ENCODE results near the gene TTN.

Gene TTN

DNA sequence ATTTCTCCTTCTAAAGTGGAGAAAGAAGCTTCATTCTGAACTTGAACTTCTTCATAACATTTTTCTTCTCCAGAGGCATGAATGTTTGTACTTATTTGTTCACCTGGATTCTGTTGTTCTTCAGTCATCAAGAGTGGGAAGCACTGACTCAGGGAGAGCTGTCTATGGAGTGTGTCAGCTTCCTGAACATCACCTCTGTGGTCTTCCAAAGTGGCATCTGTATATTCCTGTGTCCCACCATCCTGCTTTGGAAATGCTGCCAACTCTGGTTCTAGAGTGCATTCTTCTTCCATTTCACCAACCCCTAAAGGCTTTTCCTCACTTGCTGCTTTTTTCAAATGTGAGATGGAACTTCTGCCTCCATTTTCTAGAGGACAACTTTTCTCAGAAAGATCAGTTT lies 59.5 kb downstream of the TTN start:
- Histone ChIP-seq H3K4me3 (ENCODE audit: insufficient read length, low read depth) (no peak overlapping the region), H3K4me1 (ENCODE audit: insufficient read depth, insufficient read length) (no peaks in the 10 kb centered on the region), H3K27me3 (ENCODE audit: insufficient read depth, insufficient read length) (no peaks in the 10 kb centered on the region), H3K36me3 (ENCODE audit: insufficient read depth, insufficient read length, low read length) (no peaks in the 10 kb centered on the region), H3K9me3 (ENCODE audit: insufficient read depth, low read length) (no peaks in the 10 kb centered on the region), H3K9ac (ENCODE audit: insufficient read length, low read depth) (no peak overlapping the region)
- DNase-seq (ENCODE audit: low read depth, low spot score) = no peak
- no peak for TF ChIP-seq ZNF274 (IDR thresholded peaks at IDR 0.05; ENCODE audit: low read depth, low read length)
- TF ChIP-seq YY1 (IDR thresholded peaks at IDR 0.05; ENCODE audit: insufficient read depth, insufficient read length) = no peak
- TF ChIP-seq SUZ12 (IDR thresholded peaks at IDR 0.05; ENCODE audit: extremely low read depth, insufficient read depth, insufficient read length) = no peak

DNA sequence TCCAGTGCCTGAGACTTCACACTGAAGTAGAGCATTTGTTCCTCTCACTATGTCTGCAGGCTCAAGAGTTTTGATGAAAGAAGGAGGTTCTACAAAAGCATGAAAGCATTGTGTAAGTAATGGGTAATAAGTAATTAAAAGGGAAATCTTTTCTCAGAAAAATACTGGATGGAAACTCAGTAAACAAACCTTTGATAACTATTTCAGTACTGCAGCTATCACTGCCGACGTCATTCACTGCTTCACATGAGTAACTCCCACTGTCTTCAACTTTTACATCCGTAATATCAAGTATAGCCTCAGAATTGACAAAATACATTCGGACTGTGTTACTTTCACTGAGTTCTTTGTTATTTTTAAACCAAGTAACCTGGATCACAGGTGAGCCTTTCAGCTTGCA lies 72.7 kb downstream of the TTN start:
- TF ChIP-seq SUZ12 (IDR thresholded peaks at IDR 0.05; ENCODE audit: extremely low read depth, insufficient read depth, insufficient read length) = no peak
- no peak for TF ChIP-seq YY1 (IDR thresholded peaks at IDR 0.05; ENCODE audit: insufficient read depth, insufficient read length)
- TF ChIP-seq ZNF274 (IDR thresholded peaks at IDR 0.05; ENCODE audit: low read depth, low read length) = no peak
- Histone ChIP-seq H3K9me3 (ENCODE audit: insufficient read depth, low read length) (no peaks in the 10 kb centered on the region), H3K4me1 (ENCODE audit: insufficient read depth, insufficient read length) (no peaks in the 10 kb centered on the region), H3K9ac (ENCODE audit: insufficient read length, low read depth) (no peak overlapping the region), H3K27me3 (ENCODE audit: insufficient read depth, insufficient read length) (no peaks in the 10 kb centered on the region), H3K4me3 (ENCODE audit: insufficient read length, low read depth) (no peak overlapping the region), H3K36me3 (ENCODE audit: insufficient read depth, insufficient read length, low read length) (no peaks in the 10 kb centered on the region)
- no peak for DNase-seq (ENCODE audit: low read depth, low spot score)

DNA sequence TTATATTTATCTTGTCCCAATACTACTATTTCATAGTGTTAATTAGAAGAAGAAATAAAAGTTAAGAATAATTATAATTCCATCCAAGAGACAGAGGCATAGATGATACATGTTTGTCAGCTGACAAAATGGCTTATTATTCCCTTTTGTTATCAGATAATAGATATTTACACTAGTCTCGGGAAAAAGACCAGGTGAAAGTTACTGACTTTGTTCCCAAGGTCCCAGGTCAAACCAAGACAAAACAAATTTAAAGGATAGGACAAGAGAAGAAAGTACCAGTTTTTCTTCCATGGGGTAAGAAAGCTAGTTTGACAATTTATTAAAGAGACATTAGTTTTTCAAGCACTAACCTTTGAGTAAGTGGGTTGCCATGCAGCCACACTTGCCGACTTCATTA lies 73.2 kb downstream of the TTN start:
- DNase-seq (ENCODE audit: low read depth, low spot score) = no peak
- no peak overlapping the region for H3K4me3 ChIP-seq (ENCODE audit: insufficient read length, low read depth)
- no peaks in the 10 kb centered on the region for H3K27me3 ChIP-seq (ENCODE audit: insufficient read depth, insufficient read length)
- TF ChIP-seq YY1 (IDR thresholded peaks at IDR 0.05; ENCODE audit: insufficient read depth, insufficient read length) (no peak), ZNF274 (IDR thresholded peaks at IDR 0.05; ENCODE audit: low read depth, low read length) (no peak), SUZ12 (IDR thresholded peaks at IDR 0.05; ENCODE audit: extremely low read depth, insufficient read depth, insufficient read length) (no peak)
- H3K9me3 ChIP-seq (ENCODE audit: insufficient read depth, low read length) = no peaks in the 10 kb centered on the region
- no peak overlapping the region for H3K9ac ChIP-seq (ENCODE audit: insufficient read length, low read depth)
- H3K4me1 ChIP-seq (ENCODE audit: insufficient read depth, insufficient read length) = no peaks in the 10 kb centered on the region
- H3K36me3 ChIP-seq (ENCODE audit: insufficient read depth, insufficient read length, low read length) = no peaks in the 10 kb centered on the region

DNA sequence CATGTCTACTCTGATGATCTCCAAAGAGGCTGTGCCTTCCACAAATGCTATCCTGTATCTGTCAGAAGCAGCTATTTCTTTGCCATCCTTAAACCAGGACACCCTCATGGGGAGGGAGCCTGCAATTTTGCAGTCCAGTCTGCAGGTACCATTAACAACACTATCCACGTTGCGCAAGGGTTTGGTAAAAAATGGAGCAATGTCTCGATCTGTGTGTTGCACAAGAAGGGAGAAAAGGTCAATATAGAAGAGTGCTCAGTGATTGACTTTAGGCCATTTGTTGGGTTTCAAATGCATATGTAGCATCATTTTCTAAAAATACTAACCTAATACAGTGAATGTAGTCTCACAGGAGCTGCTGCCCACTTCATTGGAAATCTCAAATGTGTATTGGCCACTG lies 74.3 kb downstream of the TTN start:
- Histone ChIP-seq H3K9me3 (ENCODE audit: insufficient read depth, low read length) (no peaks in the 10 kb centered on the region), H3K4me1 (ENCODE audit: insufficient read depth, insufficient read length) (no peaks in the 10 kb centered on the region), H3K4me3 (ENCODE audit: insufficient read length, low read depth) (no peak overlapping the region), H3K36me3 (ENCODE audit: insufficient read depth, insufficient read length, low read length) (no peaks in the 10 kb centered on the region), H3K9ac (ENCODE audit: insufficient read length, low read depth) (no peak overlapping the region), H3K27me3 (ENCODE audit: insufficient read depth, insufficient read length) (no peaks in the 10 kb centered on the region)
- TF ChIP-seq YY1 (IDR thresholded peaks at IDR 0.05; ENCODE audit: insufficient read depth, insufficient read length) = no peak
- no peak for TF ChIP-seq ZNF274 (IDR thresholded peaks at IDR 0.05; ENCODE audit: low read depth, low read length)
- TF ChIP-seq SUZ12 (IDR thresholded peaks at IDR 0.05; ENCODE audit: extremely low read depth, insufficient read depth, insufficient read length) = no peak
- no peak for DNase-seq (ENCODE audit: low read depth, low spot score)

DNA sequence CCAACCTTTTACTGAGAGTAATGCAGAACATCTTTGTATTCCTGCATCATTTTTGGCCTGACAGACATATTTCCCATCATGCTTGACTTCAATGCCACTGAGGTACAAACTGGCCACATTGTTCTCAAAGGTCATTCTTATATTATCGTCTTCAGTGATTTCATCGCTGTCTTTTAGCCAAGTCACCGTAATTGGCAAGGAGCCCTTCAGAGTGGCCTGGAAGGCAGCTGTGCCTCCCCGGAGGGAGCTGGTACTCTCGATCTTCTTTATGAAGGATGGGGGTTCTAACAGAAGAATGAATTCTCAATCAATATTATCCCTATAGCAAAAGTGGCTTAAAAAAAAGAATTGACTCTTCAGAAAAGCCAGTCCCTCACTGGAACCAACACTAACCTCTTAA lies 75.9 kb downstream of the TTN start:
- Histone ChIP-seq H3K4me3 (ENCODE audit: insufficient read length, low read depth) (no peak overlapping the region), H3K9ac (ENCODE audit: insufficient read length, low read depth) (no peak overlapping the region), H3K36me3 (ENCODE audit: insufficient read depth, insufficient read length, low read length) (no peaks in the 10 kb centered on the region), H3K4me1 (ENCODE audit: insufficient read depth, insufficient read length) (no peaks in the 10 kb centered on the region), H3K9me3 (ENCODE audit: insufficient read depth, low read length) (no peaks in the 10 kb centered on the region), H3K27me3 (ENCODE audit: insufficient read depth, insufficient read length) (no peaks in the 10 kb centered on the region)
- no peak for TF ChIP-seq ZNF274 (IDR thresholded peaks at IDR 0.05; ENCODE audit: low read depth, low read length)
- TF ChIP-seq SUZ12 (IDR thresholded peaks at IDR 0.05; ENCODE audit: extremely low read depth, insufficient read depth, insufficient read length) = no peak
- TF ChIP-seq YY1 (IDR thresholded peaks at IDR 0.05; ENCODE audit: insufficient read depth, insufficient read length) = no peak
- no peak for DNase-seq (ENCODE audit: low read depth, low spot score)

DNA sequence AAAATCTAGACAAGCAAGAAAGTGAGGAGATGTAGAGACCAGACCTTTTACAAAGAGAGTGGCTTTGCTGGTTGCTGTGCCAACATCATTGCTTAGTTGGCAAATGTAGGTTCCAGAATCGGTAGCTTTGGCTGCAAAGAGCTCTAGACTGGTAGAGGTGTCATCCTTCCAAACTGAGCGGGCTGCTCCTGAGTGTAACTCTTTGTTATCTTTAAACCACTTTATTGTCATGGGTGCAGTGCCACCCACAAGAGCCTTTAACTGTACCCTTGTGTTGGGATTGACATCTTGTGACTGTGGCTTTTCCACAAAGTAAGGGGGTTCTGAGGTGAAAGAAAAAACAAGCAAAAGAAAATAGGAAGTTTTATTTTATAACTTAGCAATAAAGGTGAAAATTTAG lies 77.2 kb downstream of the TTN start:
- no peak for TF ChIP-seq SUZ12 (IDR thresholded peaks at IDR 0.05; ENCODE audit: extremely low read depth, insufficient read depth, insufficient read length)
- TF ChIP-seq YY1 (IDR thresholded peaks at IDR 0.05; ENCODE audit: insufficient read depth, insufficient read length) = no peak
- no peak for TF ChIP-seq ZNF274 (IDR thresholded peaks at IDR 0.05; ENCODE audit: low read depth, low read length)
- no peaks in the 10 kb centered on the region for H3K36me3 ChIP-seq (ENCODE audit: insufficient read depth, insufficient read length, low read length)
- no peaks in the 10 kb centered on the region for H3K27me3 ChIP-seq (ENCODE audit: insufficient read depth, insufficient read length)

DNA sequence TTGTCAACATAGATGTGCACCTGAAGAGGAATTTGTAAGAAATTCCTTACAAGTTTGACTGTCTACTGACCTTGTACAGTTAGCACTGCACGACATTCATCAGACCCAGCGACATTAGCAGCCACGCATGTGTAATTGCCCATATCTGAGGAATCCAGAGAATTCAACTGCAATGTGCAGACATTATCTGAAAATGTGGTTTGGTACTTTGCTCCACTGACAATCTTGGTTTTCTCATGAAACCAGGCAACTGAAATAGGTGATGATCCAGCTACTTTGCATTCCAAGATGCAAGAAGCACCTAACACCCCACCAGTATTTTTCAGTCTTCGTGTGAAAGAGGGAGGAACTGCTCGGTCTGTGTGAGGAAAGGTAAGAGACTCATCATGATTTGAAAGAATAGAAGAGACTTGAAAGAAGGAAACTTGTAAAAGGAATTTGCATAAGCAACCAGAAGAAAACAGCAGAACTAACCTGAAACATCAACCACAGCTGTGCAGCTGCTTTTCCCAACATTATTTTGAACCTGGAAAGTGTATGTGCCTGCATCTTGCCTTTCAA lies 83.4 kb downstream of the TTN start:
- TF ChIP-seq YY1 (IDR thresholded peaks at IDR 0.05; ENCODE audit: insufficient read depth, insufficient read length) (no peak), ZNF274 (IDR thresholded peaks at IDR 0.05; ENCODE audit: low read depth, low read length) (no peak), SUZ12 (IDR thresholded peaks at IDR 0.05; ENCODE audit: extremely low read depth, insufficient read depth, insufficient read length) (no peak)
- no peaks in the 10 kb centered on the region for H3K36me3 ChIP-seq (ENCODE audit: insufficient read depth, insufficient read length, low read length)
- H3K9me3 ChIP-seq (ENCODE audit: insufficient read depth, low read length) = no peaks in the 10 kb centered on the region
- H3K4me3 ChIP-seq (ENCODE audit: insufficient read length, low read depth) = no peak overlapping the region
- no peak for DNase-seq (ENCODE audit: low read depth, low spot score)
- H3K27me3 ChIP-seq (ENCODE audit: insufficient read depth, insufficient read length) = no peaks in the 10 kb centered on the region
- H3K9ac ChIP-seq (ENCODE audit: insufficient read length, low read depth) = no peak overlapping the region
- no peaks in the 10 kb centered on the region for H3K4me1 ChIP-seq (ENCODE audit: insufficient read depth, insufficient read length)

More for the DNA sequence above, 77.2 kb downstream of the TTN start:
- Histone ChIP-seq H3K9ac (ENCODE audit: insufficient read length, low read depth) (no peak overlapping the region), H3K4me1 (ENCODE audit: insufficient read depth, insufficient read length) (no peaks in the 10 kb centered on the region), H3K4me3 (ENCODE audit: insufficient read length, low read depth) (no peak overlapping the region), H3K9me3 (ENCODE audit: insufficient read depth, low read length) (no peaks in the 10 kb centered on the region)
- no peak for DNase-seq (ENCODE audit: low read depth, low spot score)

All from NT2/D1 (cell line).